Activated CD4-positive, alpha-beta T cell treated with anti-CD3 and anti-CD28 coated beads for 36 hours (primary cell): ENCODE data around the gene EMC7. TPM values are rescaled to one million over a fixed set of nuclear protein-coding genes. Genes with fewer than 3 reads are reported as not detected.

Experiments
- ATAC-seq: fragments of 200-7000 bp; cut with Tn5 transposase; one replicate; pipeline ENCODE4 v1.10.0; 2021; ENCODE audit warnings: mild to moderate bottlenecking, moderate library complexity
- CTCF ChIA-PET: fragments of 350-600 bp; sonication (Branson Sonifier 250); formaldehyde crosslinking; loops from one replicate; lab custom pipeline; 2021; ENCODE audit warnings: antibody characterized with exemption; lab: Charles Lee
- POLR2A ChIA-PET: fragments of 350-600 bp; sonication (Branson Sonifier 250); formaldehyde crosslinking; loops from one replicate; lab custom pipeline; 2021; ENCODE audit warnings: antibody characterized with exemption, inconsistent platforms; lab: Charles Lee
- DNase-seq: peaks from one replicate; pipeline ENCODE4 v3.0.0-alpha.2; 2020
- H3K27ac Mint-ChIP-seq: one replicate; pipeline ENCODE4 v1.8.0; 2021; ENCODE audit warnings: mixed read lengths
- H3K27me3 Mint-ChIP-seq: one replicate; pipeline ENCODE4 v1.8.0; 2021; ENCODE audit warnings: mixed read lengths
- H3K36me3 Mint-ChIP-seq: one replicate; pipeline ENCODE4 v1.8.0; 2021; ENCODE audit warnings: low read depth, mixed read lengths
- H3K4me1 Mint-ChIP-seq: one replicate; pipeline ENCODE4 v1.8.0; 2021; ENCODE audit warnings: mixed read lengths
- H3K4me3 Mint-ChIP-seq: one replicate; pipeline ENCODE4 v1.8.0; 2021; ENCODE audit warnings: mild to moderate bottlenecking, moderate library complexity, mixed read lengths
- H3K9me3 Mint-ChIP-seq: one replicate; pipeline ENCODE4 v1.8.0; 2021; ENCODE audit warnings: low read depth, mixed read lengths
- intact Hi-C, 2 experiments: fragments of 100-400 bp; cut with DNase I in 1 of 2; cut with micrococcal nuclease in 1 of 2; formaldehyde crosslinking; loops; one replicate each; pipeline versions ENCODE4 v1.14.2 to v1.15.1; 2022 to 2024; cut with DNase I, micrococcal nuclease
- total RNA-seq, 2 experiments: library from RNA; stranded (reverse); gene quantifications; one replicate each; pipeline ENCODE4 v1.2.3, GENCODE V29; 2021

Gene EMC7
- total RNA-seq, 2 experiments from 2014 or later = 46.7 to 48.5 TPM

DNA sequence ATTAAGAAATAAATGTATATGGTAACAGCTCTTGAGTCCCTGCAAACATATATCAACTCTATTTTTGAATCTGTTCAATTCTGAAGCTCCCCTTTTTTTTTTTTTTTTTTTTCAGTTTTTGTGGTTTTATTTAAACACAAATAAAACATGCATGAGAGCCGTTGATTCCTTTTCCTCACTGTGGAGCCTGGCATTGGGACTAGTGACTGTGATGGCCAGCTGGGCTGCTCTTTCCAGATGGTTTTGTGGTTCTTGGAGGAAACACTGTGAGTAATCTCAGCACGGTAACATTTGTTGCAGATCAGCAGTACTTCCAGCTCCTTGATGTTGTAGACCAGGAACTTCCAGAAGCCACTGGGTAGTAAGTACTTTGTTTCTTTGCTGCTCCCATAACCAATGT is 15.9 kb downstream of the EMC7 start:
- Mint-ChIP-seq H3K9me3 (no peaks in the 10 kb centered on the region), H3K4me1 (no peaks in the 10 kb centered on the region), H3K27me3 (no peaks in the 10 kb centered on the region), H3K36me3 (peaks cover 26% of the 10 kb centered on the region), H3K27ac (no peak overlapping the region), H3K4me3 (no peak overlapping the region)
- DNase-seq (no peak), ATAC-seq (no peak)
- intact Hi-C loops = no loop called here
- CTCF ChIA-PET = interaction anchor here (0.7 to 1.1 kb wide), 4 partner anchors 10 to 124 kb away, joined by 3 to 5 read pairs (median 4); partner anchors contain the start of gene KATNBL1
- POLR2A ChIA-PET = no interaction called here

DNA sequence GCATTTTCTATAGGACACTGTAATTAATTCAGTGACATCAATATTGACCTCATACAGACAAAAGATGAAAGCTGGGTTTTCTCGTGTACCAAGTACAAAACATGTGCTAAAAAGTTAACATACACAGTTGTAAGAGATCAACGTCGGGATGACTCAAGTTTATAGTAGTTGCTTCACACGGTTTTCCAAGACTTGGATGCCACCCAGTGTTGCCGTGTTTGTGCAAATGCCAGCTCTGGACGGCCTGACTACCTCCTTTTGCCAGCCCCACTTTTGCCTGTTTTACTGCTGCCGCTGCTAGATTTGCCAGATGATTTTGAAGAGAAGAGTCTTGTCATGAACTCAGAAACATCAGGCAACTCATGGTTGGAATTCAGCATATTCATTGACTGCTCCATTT is 17.6 kb downstream of the EMC7 start:
- Mint-ChIP-seq H3K4me1 (no peaks in the 10 kb centered on the region), H3K36me3 (peaks cover 20% of the 10 kb centered on the region)

DNA sequence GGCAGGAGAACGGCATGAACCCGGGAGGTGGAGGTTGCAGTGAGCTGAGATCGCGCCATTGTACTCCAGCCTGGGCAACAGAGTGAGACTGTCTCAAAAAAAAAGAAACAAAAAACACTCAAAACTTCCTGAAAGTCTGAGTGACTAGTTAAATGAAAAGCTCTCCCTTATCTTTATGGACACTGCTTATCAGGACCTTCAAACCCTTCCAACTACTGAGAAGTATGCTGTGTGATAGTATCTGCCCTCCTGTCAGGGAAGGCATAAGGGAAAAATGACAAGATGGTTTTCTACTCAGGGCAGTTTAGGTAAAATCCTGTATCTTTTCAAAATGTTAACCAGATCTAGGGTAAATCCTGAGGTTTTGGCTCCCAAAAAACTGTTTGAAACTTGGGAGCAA is 21.8 kb downstream of the EMC7 start:
- H3K27me3 Mint-ChIP-seq = no peaks in the 10 kb centered on the region
- no peaks in the 10 kb centered on the region for H3K4me1 Mint-ChIP-seq
- CTCF ChIA-PET = interaction anchor here (0.6 to 1.6 kb wide), 3 partner anchors 16 to 130 kb away, joined by 3 to 6 read pairs (median 6); partner anchors contain the start of gene KATNBL1
- H3K9me3 Mint-ChIP-seq = no peaks in the 10 kb centered on the region
- H3K27ac Mint-ChIP-seq = no peak overlapping the region
- DNase-seq (no peak), ATAC-seq (no peak)
- intact Hi-C loops = no loop called here
- peaks cover 11% of the 10 kb centered on the region for H3K36me3 Mint-ChIP-seq
- no peak overlapping the region for H3K4me3 Mint-ChIP-seq
- POLR2A ChIA-PET = no interaction called here

More for the DNA sequence above, 17.6 kb downstream of the EMC7 start:
- Mint-ChIP-seq H3K4me3 (no peak overlapping the region), H3K27me3 (no peaks in the 10 kb centered on the region), H3K27ac (no peak overlapping the region), H3K9me3 (no peaks in the 10 kb centered on the region)
- intact Hi-C loops = no loop called here
- no peak for ATAC-seq
- POLR2A ChIA-PET = no interaction called here
- DNase-seq = no peak
- CTCF ChIA-PET = interaction anchor here (0.7 kb wide), 1 partner anchor 26 kb away, joined by 3 read pairs; no protein-coding TSS in a partner anchor

DNA sequence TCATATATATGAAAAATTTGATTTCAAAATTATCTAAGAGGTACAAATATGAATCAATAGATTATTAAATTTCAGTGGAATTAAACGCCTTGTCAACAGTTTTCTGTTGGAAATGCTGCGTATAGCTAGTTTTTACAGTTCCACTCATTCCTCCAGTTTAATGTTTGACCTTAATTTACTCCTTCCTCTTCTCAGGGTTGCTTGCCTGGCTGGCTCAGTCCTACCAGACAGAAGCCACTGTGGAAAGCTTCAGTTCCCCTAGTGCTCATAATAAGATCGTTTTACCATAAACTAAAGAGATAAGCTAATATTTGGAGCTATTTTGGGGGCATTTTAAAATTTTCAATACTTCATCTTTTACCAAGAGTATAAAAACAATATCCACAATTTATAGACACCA is 22.8 kb downstream of the EMC7 start:
- CTCF ChIA-PET = interaction anchor here (1.0 to 1.6 kb wide), 3 partner anchors 16 to 131 kb away, joined by 4 to 6 read pairs (median 6); partner anchors contain the start of gene KATNBL1
- Mint-ChIP-seq H3K27me3 (no peaks in the 10 kb centered on the region), H3K4me1 (no peaks in the 10 kb centered on the region), H3K4me3 (no peak overlapping the region), H3K27ac (no peak overlapping the region), H3K36me3 (peaks cover 6% of the 10 kb centered on the region), H3K9me3 (no peaks in the 10 kb centered on the region)
- ATAC-seq = no peak
- intact Hi-C loops = no loop called here
- POLR2A ChIA-PET = no interaction called here
- DNase-seq = no peak

DNA sequence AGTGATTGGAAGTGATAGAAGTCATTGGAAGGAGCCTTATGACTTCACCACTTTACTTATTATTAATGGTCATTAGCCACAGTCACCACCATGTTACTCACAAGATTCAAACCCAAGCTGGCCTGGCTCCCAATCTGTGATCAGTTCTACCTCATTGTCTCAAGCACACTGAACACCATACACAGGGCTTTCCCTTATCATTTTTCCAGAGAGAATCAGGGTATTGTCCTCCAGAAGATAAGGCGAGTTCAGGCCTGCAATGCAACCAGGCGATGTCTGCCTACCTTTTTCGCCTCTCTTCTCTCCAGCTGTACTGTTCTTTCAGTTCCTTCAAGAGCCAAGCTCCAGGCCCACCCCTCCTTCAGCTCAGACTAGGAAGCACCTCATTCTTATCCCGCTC is 24.9 kb downstream of the EMC7 start:
- DNase-seq (no peak), ATAC-seq (no peak)
- no peaks in the 10 kb centered on the region for H3K4me1 Mint-ChIP-seq
- no peaks in the 10 kb centered on the region for H3K27me3 Mint-ChIP-seq
- H3K36me3 Mint-ChIP-seq = no peaks in the 10 kb centered on the region
- ChIA-PET POLR2A (no interaction called here), CTCF (no interaction called here)
- H3K27ac Mint-ChIP-seq = no peak overlapping the region
- no peaks in the 10 kb centered on the region for H3K9me3 Mint-ChIP-seq
- intact Hi-C loops = no loop called here
- no peak overlapping the region for H3K4me3 Mint-ChIP-seq

DNA sequence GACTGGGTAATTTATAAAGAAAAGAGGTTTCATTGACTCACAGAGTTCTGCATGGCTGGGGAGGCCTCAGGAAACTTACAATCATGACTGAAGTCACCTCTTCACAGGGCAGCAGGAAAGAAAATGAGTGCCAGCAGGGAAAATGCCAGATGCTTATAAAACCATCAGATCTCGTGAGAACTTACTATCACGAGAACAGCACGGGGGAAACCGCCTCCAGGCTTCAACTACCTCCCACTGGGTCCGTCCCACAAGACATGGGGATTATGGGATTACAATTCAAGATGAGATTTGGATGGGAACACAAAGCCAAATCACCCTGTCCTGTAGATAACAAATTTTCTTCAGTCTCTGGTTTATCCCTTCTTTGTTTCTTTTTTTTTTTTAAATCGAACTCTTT is 31.7 kb downstream of the EMC7 start:
- H3K27me3 Mint-ChIP-seq = no peaks in the 10 kb centered on the region
- ChIA-PET CTCF (no interaction called here), POLR2A (no interaction called here)
- no peak overlapping the region for H3K27ac Mint-ChIP-seq
- intact Hi-C loops = no loop called here
- DNase-seq (no peak), ATAC-seq (no peak)
- H3K36me3 Mint-ChIP-seq = no peaks in the 10 kb centered on the region
- H3K9me3 Mint-ChIP-seq = no peaks in the 10 kb centered on the region
- H3K4me3 Mint-ChIP-seq = no peak overlapping the region
- H3K4me1 Mint-ChIP-seq = no peaks in the 10 kb centered on the region

DNA sequence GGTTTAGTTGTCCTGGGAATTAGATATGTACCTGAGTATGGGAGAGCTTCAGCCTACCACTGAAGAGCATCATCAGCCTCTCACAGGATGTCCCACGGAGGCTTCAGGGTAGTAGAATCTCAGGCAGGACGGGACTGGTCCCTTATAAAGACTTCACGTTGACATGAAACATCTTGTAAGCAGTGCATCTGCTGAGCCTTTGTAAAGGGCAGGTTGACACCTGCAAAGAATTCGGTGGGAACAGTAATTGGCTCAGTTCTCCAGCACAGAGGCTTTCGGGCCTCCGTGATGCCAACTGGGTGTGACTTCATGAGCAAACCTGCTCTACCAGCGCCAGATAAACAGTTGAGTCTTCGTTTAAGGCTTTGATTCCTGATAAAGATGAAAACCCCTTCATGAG is 35.7 kb downstream of the EMC7 start:
- ChIA-PET POLR2A (no interaction called here), CTCF (no interaction called here)
- intact Hi-C loops = no loop called here
- Mint-ChIP-seq H3K4me3 (no peak overlapping the region), H3K27me3 (no peaks in the 10 kb centered on the region), H3K4me1 (peaks cover 6% of the 10 kb centered on the region), H3K9me3 (no peaks in the 10 kb centered on the region), H3K36me3 (no peaks in the 10 kb centered on the region), H3K27ac (no peak overlapping the region)
- ATAC-seq = no peak
- no peak for DNase-seq

DNA sequence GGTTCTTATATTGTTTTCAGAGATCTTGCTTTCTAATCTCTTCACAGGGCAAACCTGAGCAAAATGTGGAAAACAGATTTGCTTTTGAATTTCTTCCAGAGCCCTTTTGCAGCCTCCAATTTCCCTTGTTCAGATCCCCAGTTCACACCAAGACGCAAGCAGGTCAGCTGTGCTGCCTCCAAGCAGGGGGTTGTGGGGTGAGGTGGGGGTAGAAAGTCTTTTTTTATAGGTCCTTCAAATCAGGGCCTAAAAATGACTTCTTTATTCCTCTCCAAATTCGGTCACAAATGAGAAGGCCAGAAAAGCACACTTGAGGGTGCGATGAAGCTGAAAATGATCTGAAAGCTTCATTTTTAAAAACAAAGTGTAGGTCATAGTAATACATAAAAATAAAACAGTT is 36.4 kb downstream of the EMC7 start:
- no peak overlapping the region for H3K27ac Mint-ChIP-seq
- no peaks in the 10 kb centered on the region for H3K9me3 Mint-ChIP-seq
- no peak for ATAC-seq
- POLR2A ChIA-PET = no interaction called here
- H3K4me3 Mint-ChIP-seq = no peak overlapping the region
- DNase-seq = no peak
- H3K4me1 Mint-ChIP-seq = peaks cover 6% of the 10 kb centered on the region
- intact Hi-C loops = no loop called here
- no peaks in the 10 kb centered on the region for H3K27me3 Mint-ChIP-seq
- CTCF ChIA-PET = interaction anchor here (0.7 kb wide), 1 partner anchor 46 kb away, joined by 3 read pairs; no protein-coding TSS in a partner anchor
- no peaks in the 10 kb centered on the region for H3K36me3 Mint-ChIP-seq

DNA sequence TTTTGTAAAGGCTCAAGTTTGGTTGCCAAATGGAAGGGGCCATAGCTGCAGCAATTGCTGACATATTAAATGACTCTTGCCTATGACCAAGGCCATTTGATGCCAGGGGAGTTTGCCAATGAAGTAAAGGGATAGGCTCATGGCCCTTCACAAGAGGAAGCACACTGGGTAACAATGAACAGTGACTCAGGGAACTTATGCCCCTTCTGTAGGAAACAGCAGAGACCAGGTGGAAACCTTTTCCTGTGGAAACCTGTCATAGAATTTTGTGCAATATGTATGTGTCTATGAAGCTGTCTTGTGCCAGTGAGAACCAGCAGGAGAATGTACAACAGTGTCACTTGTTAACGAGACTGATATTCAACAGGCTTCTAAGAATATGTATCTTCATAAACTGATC is 37.2 kb downstream of the EMC7 start:
- Mint-ChIP-seq H3K4me1 (peaks cover 6% of the 10 kb centered on the region), H3K9me3 (no peaks in the 10 kb centered on the region), H3K4me3 (no peak overlapping the region), H3K27ac (no peak overlapping the region), H3K36me3 (no peaks in the 10 kb centered on the region), H3K27me3 (no peaks in the 10 kb centered on the region)
- ChIA-PET CTCF (interaction anchor here (0.6 to 1.9 kb wide), 3 partner anchors 82 to 147 kb away, joined by 3 to 7 read pairs (median 4); partner anchors contain the start of gene KATNBL1), POLR2A (no interaction called here)
- intact Hi-C loops = no loop called here
- DNase-seq (no peak), ATAC-seq (no peak)

DNA sequence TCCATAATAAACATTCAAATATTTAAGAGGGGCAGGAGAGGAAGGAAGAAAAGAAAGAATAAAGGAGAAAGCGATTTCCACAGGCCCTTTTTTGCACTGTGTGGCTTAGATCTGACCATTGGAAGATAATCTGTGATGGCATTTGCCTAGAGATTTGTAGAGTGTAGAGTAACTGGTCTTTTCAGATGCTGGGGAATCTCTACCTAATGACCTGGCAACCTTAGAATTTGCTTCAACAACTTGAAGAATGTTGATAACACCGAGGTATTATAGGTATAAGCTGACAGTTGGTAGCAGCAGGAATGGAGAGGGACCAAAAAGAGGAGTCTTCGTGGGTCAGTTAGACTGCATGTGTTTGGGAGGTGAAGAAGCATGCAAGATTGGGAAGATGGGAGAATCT is 41.7 kb downstream of the EMC7 start:
- no peaks in the 10 kb centered on the region for H3K9me3 Mint-ChIP-seq
- no peak for ATAC-seq
- intact Hi-C loops = no loop called here
- H3K36me3 Mint-ChIP-seq = no peaks in the 10 kb centered on the region
- no peak for DNase-seq
- H3K4me1 Mint-ChIP-seq = peaks cover 6% of the 10 kb centered on the region
- no peaks in the 10 kb centered on the region for H3K27me3 Mint-ChIP-seq
- H3K4me3 Mint-ChIP-seq = no peak overlapping the region
- CTCF ChIA-PET = interaction anchor here (0.6 to 3.4 kb wide), 5 partner anchors 13 to 149 kb away, joined by 3 to 23 read pairs (median 5); partner anchors contain the start of gene KATNBL1
- POLR2A ChIA-PET = no interaction called here
- no peak overlapping the region for H3K27ac Mint-ChIP-seq

DNA sequence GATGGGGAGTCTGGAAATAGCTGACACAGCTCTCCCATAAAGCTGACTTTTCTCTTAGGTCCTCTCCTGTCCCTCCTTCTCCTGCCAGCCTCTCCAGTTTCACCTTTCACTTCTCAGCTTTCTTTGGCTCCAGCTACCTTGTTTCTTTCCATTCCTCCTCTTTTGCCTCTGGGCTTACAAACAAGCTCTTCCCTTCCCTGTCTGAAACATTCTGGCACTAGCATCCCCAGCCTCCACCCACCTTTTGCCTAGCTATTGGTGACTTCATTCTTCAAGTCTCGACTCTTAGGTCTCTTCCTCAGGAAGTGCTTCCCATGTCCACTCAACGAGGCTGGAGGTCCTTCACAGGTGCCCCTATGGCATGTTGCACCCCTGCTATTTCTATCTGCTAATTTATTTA is 42.2 kb downstream of the EMC7 start:
- CTCF ChIA-PET = interaction anchor here (0.5 to 3.4 kb wide), 3 partner anchors 13 to 616 kb away, joined by 3 to 23 read pairs (median 3); partner anchors contain the start of gene KATNBL1
- no peak overlapping the region for H3K27ac Mint-ChIP-seq

DNA sequence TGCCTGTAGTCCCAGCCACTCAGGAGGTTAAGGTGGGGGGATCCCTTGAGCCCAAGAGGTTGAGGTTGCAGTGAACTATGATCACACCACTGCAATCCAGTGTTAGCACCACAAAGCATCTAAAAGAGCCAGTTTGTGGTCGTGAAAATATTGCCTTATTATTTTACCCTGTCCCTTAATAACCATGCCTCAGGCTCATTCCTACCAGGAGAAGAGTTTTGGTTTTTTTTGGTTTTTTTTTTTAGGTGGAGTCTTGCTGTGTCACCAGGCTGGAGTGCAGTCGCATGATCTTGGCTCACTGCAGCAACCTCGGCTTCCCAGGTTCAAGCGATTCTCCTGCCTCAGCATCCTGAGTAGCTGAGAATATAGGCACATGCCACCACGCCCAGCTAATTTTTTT is 44.8 kb downstream of the EMC7 start:
- H3K27me3 Mint-ChIP-seq = no peaks in the 10 kb centered on the region
- ATAC-seq (no peak), DNase-seq (no peak)
- CTCF ChIA-PET = interaction anchor here (1.0 kb wide), 1 partner anchor 153 kb away, joined by 3 read pairs; the partner anchor contains the start of gene KATNBL1
- H3K27ac Mint-ChIP-seq = no peak overlapping the region
- H3K4me3 Mint-ChIP-seq = no peak overlapping the region
- H3K9me3 Mint-ChIP-seq = no peaks in the 10 kb centered on the region
- H3K36me3 Mint-ChIP-seq = no peaks in the 10 kb centered on the region
- H3K4me1 Mint-ChIP-seq = peaks cover 4% of the 10 kb centered on the region
- intact Hi-C loops = no loop called here
- POLR2A ChIA-PET = no interaction called here

More for the DNA sequence above, 42.2 kb downstream of the EMC7 start:
- H3K27me3 Mint-ChIP-seq = no peaks in the 10 kb centered on the region
- ATAC-seq (no peak), DNase-seq (no peak)
- H3K36me3 Mint-ChIP-seq = no peaks in the 10 kb centered on the region
- POLR2A ChIA-PET = no interaction called here
- H3K9me3 Mint-ChIP-seq = no peaks in the 10 kb centered on the region
- intact Hi-C loops = no loop called here
- H3K4me1 Mint-ChIP-seq = peaks cover 6% of the 10 kb centered on the region
- no peak overlapping the region for H3K4me3 Mint-ChIP-seq
